ENCODE measurements around the gene TEX12.

TEX12 gene

DNA sequence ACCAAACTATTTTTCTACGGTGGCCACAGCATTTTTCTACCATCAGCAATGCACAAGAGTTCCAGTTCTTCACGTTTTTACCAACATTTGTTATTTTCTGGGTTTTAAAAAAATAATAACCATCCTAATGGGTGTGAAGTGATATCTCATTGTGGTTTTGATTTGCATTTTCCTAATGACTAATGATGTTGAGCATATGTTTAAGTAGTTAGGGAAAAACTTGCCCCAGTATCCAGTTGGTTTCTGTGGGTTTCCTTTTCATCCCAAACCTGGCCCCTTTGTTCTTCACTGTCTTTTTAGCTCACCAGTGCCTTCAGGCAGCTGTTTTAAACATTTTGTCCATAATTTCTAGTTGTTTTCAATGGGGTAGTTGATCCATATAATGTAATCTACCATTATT is 44.4 kb downstream of the TEX12 start:
- no peak for DNase-seq (ENCODE audit: low spot score)

DNA sequence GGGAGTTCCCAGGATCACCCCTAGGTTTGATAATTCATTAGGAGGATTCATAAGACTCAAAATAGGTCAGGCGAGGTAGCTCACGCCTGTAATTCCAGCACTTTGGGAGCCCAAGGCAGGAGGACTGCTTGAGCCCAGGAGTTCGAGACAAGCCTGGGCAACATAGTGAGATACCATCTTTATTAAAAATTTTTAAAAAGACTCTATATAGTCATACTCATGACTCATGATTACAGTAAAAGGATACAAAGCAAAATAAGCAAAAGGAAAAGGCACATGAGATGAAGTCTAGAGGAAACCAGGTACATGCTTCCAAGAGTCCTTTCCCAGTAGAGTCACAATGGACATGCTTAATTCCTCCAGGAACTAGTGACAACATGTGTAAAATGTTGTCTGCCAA is 45.1 kb downstream of the TEX12 start:
- no peak for DNase-seq (ENCODE audit: low spot score)

DNA sequence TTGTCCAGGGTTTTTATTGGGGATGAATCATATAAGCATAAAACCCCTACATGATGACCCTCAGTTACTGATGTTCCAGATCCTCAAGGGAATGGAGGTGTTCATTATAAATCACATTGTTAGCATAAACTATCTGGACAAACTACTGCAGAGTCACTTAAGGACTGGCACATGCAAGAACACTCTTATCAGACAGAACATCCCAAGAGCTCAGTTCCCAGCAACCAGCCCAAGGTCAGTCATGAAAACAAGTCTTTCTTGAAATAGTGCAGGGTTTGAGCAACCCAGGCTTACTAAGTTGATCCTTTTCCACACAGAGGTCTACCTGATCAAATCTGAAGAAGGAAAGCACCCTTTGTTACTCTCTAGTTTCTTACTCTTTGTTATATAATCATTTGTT is 45.5 kb downstream of the TEX12 start:
- no peak for DNase-seq (ENCODE audit: low spot score)

GRCh38 chr11:112213753-112214152 is 46.6 kb downstream of the TEX12 start:
- DNase-seq (ENCODE audit: low spot score), result no peak

GRCh38 chr11:112215621-112216020 is 48.4 kb downstream of the TEX12 start:
- DNase-seq (ENCODE audit: low spot score), result no peak

- no peak for DNase-seq (ENCODE audit: low spot score)
Measured at GRCh38 chr11:112216561-112217105, 49.5 kb downstream of the TEX12 start.

GRCh38 chr11:112219476-112220232 is 52.5 kb downstream of the TEX12 start:
- no peak for DNase-seq (ENCODE audit: low spot score)

GRCh38 chr11:112221274-112221835 is 54.2 kb downstream of the TEX12 start:
- DNase-seq (ENCODE audit: low spot score), result no peak
